ENCODE results near the gene SKP1. TPM values are rescaled to one million over a fixed set of nuclear protein-coding genes. Genes with fewer than 3 reads are reported as not detected.

SKP1 gene
- total RNA-seq, 1 experiment from 2014 or later = 220 TPM

DNA sequence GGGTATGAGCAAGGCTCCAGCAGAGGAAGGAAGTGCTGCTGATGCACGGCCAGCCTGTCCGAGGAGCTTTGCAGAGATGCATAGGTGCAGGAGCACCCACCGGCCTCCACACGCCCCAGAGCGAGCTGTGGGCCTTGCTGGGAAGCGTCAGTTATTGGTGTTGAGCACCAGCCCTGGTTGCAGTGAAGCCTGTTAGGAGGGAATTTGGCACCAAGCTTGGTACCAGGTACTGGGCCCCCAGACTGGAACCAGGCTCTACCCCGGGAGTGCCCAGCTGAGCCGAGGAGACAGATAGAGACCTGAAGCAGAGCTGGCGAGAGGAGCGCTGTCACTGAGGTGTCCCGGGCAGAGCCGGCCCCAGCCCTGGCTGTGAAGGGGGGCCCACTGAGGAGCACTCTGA is 57.0 kb downstream of the SKP1 start:
- Histone ChIP-seq H3K4me2 (ENCODE audit: low read length) (no peak overlapping the region), H3K27ac (ENCODE audit: low read length) (no peak overlapping the region), H4K20me1 (ENCODE audit: low read length) (no peaks in the 10 kb centered on the region), H3F3A (ENCODE audit: low read length, unreplicated experiment) (no peaks in the 10 kb centered on the region), H3K9me3 (ENCODE audit: low read length) (no peaks in the 10 kb centered on the region), H3K4me1 (ENCODE audit: insufficient read depth, low read length) (peaks cover 15% of the 10 kb centered on the region), H3K79me2 (ENCODE audit: low read length) (no peaks in the 10 kb centered on the region), H3K27me3 (ENCODE audit: low read length) (no peaks in the 10 kb centered on the region), H3K36me3 (ENCODE audit: low read depth, low read length) (no peaks in the 10 kb centered on the region), H3K9ac (ENCODE audit: low read length) (no peak overlapping the region), H2AFZ (ENCODE audit: low read length) (no peak overlapping the region), H3K4me3 (ENCODE audit: low read length) (no peak overlapping the region), H3K9me2 (replicated peaks; ENCODE audit: low read length) (no peaks in the 10 kb centered on the region)
- DNase-seq (no peak), ATAC-seq (no peak)
- ChIA-PET CTCF (no interaction called here), POLR2A (ENCODE audit: unreplicated experiment) (no interaction called here)
- BruUV-seq (replicated peaks) = no TSS peak
- intact Hi-C loops (cut with micrococcal nuclease) = no loop called here
- no peak for TF ChIP-seq EZH2phosphoT487 (IDR thresholded peaks at IDR 0.05; ENCODE audit: borderline replicate concordance, low read length)
- TF ChIP-seq CTCF (conservative IDR thresholded peaks at IDR 0.05; ENCODE audit: low read depth, low read length) = no peak

DNA sequence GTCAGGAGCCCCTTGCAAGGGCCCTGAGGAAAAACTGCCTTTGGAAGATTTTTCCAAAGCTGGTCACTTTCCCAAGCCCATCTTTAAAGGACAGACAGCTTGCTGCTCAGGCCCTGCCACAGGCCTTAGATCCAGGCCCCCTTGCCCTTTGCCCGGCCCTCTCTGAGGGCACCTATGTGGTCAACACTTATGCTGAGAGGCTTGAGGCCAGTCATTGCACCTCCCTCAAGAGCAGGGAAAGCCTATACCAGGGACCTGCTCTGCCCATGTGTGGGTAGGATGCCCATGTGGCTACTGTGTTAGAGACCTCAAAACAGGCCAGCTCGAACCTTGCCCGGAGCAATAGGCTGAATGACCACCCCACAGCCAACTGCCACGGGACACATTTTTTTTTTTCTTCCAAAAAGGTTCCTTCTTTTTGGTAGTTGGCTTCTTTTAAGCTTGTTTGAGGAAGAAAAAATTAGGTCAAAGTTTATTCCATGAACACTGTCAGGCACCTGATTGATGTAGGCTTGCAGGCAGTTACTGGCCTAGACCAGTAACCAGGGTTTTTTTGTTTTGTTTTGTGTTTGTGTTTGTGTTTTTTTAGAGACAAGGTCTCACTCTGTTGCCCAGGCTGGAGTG is 58.4 kb downstream of the SKP1 start:
- no peak for TF ChIP-seq CTCF (conservative IDR thresholded peaks at IDR 0.05; ENCODE audit: low read depth, low read length)
- no peak for TF ChIP-seq EZH2 (IDR thresholded peaks at IDR 0.05; ENCODE audit: low read length, unreplicated experiment)
- TF ChIP-seq EZH2phosphoT487 (IDR thresholded peaks at IDR 0.05; ENCODE audit: borderline replicate concordance, low read length) = no peak
- H3K4me2 ChIP-seq (ENCODE audit: low read length) = no peak overlapping the region
- BruUV-seq (replicated peaks) = no TSS peak
- no peak overlapping the region for H2AFZ ChIP-seq (ENCODE audit: low read length)
- H4K20me1 ChIP-seq (ENCODE audit: low read length) = no peaks in the 10 kb centered on the region
- H3F3A ChIP-seq (ENCODE audit: low read length, unreplicated experiment) = no peaks in the 10 kb centered on the region
- DNase-seq (no peak), ATAC-seq (no peak)
- no peaks in the 10 kb centered on the region for H3K9me3 ChIP-seq (ENCODE audit: low read length)
- no peak overlapping the region for H3K27ac ChIP-seq (ENCODE audit: low read length)
- intact Hi-C loops (cut with micrococcal nuclease) = no loop called here
- no peak overlapping the region for H3K4me3 ChIP-seq (ENCODE audit: low read length)
- H3K9me2 ChIP-seq (replicated peaks; ENCODE audit: low read length) = no peaks in the 10 kb centered on the region
- ChIA-PET CTCF (no interaction called here), POLR2A (ENCODE audit: unreplicated experiment) (no interaction called here)
- H3K27me3 ChIP-seq (ENCODE audit: low read length) = no peaks in the 10 kb centered on the region
- peaks cover 2% of the 10 kb centered on the region; the same call in 1 of the 2 replicates for H3K4me1 ChIP-seq (ENCODE audit: insufficient read depth, low read length)
- no peak overlapping the region for H3K9ac ChIP-seq (ENCODE audit: low read length)
- no peaks in the 10 kb centered on the region for H3K36me3 ChIP-seq (ENCODE audit: low read depth, low read length)
- H3K79me2 ChIP-seq (ENCODE audit: low read length) = no peaks in the 10 kb centered on the region

GRCh38 chr5:134116789-134117761 is 59.7 kb downstream of the SKP1 start:
- no peak for DNase-seq
- POLR2A ChIA-PET (ENCODE audit: unreplicated experiment) = no interaction called here
- TSS peak; percentile 49 for BruUV-seq (replicated peaks)

More at GRCh38 chr5:134116789-134117761, 59.7 kb downstream of the SKP1 start:
- Histone ChIP-seq H3K27me3 (ENCODE audit: low read length) (no peaks in the 10 kb centered on the region), H4K20me1 (ENCODE audit: low read length) (no peaks in the 10 kb centered on the region), H3K4me2 (ENCODE audit: low read length) (no peak overlapping the region), H3F3A (ENCODE audit: low read length, unreplicated experiment) (no peaks in the 10 kb centered on the region), H3K79me2 (ENCODE audit: low read length) (no peaks in the 10 kb centered on the region), H3K27ac (ENCODE audit: low read length) (no peak overlapping the region), H3K9me3 (ENCODE audit: low read length) (no peaks in the 10 kb centered on the region), H3K9ac (ENCODE audit: low read length) (no peak overlapping the region), H2AFZ (ENCODE audit: low read length) (no peak overlapping the region), H3K9me2 (replicated peaks; ENCODE audit: low read length) (no peaks in the 10 kb centered on the region), H3K4me1 (ENCODE audit: insufficient read depth, low read length) (peaks cover 2% of the 10 kb centered on the region; the same call in 1 of the 2 replicates), H3K36me3 (ENCODE audit: low read depth, low read length) (no peaks in the 10 kb centered on the region), H3K4me3 (ENCODE audit: low read length) (no peak overlapping the region)
- CTCF ChIA-PET = no interaction called here
- no peak for ATAC-seq
- intact Hi-C loops (cut with micrococcal nuclease) = no loop called here
- no peak for TF ChIP-seq EZH2 (IDR thresholded peaks at IDR 0.05; ENCODE audit: low read length, unreplicated experiment)
- TF ChIP-seq EZH2phosphoT487 (IDR thresholded peaks at IDR 0.05; ENCODE audit: borderline replicate concordance, low read length) = no peak
- TF ChIP-seq CTCF (conservative IDR thresholded peaks at IDR 0.05; ENCODE audit: low read depth, low read length) = no peak

Measured in PC-3 (cell line).